ENCODE measurements around the gene NFYA.
A peak's percentile ranks its signal among the peaks of the same experiment; 100 is the strongest.

The NFYA gene

DNA sequence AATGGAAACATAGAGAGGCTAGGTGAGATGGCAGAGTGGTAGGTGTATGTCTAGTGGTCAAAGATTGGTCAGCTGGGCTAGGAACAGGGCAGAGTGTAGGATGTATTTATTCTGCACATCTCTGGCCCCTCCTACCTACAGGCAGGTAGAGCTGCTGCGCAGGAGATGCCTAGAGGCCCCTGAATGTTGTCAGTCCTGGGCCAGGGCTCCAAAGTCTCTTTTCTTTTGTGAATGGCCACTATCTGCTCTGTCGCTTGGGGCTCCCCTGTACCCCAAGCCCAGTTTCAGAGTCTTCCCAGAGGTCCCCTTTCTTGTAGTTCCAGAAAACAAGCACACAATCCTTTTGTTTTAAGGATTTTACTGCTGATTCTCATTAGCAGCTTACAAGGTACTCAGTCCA is 25.5 kb upstream of the NFYA start:
- no peak for DNase-seq

DNA sequence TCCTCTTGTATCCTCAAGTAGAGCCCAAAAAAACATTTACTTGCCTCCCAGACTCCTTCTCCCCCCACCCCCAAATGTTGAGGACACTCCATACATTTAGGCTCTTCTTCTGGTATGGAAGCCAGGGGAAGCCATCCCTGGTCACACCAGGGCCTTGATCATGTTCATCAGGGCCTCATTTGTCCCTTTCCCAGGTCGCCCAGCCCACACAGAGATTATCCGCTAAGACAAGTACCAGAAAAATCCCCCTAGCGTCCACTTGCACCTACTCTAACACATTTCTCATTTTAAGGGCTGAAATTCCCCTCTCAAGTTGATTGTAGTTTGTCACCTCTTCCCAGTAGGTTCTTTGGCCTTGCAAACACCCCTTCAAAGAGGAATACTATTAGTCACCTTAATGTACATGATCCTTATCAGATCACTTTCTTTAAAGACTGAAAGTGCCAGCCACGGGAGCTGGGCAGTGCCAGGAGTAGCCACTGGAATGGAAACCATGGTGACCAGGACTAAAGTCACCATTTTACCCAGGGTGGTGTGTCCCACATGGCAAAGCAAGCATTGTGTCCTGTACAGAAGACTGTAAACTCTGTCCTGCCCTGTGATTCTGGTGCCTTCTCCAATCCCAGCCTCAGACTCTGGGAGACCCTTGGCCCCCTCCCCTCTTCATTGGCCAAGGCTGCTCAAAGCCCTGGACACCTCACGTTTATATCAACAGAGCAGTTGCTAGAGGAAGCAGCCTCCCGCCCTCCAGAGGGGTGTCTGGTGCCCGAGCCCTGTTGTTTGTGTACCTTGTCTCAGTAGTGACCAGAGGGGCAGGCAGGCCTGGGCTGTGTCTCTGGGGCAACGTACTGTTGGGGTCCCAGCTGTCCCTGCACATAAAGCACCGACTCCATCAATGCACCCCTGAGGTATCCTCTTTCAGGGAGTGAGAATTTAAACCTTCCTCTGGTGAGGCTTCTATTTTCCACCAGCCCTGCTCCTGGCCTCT is 24.7 kb upstream of the NFYA start:
- DNase-seq: no peak

DNA sequence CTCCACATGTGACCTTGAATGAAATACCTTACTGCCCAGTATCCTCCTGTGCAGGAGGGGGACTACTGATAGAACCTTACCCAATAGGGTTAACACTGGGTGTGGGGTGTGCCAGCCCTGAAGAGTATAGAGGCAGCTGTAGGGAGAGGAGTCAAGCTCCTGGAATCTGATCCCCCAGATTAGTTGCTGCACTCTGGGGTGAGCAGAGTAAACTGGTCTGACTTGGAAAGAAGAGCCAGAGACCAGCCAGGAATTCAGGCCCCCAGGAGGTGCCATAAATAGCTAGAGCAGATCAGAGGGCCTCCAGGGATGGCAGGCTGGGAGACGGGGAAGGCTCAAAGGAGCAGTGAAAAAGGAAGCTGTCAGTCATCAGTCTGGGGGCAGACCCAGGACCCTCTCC is 23.3 kb upstream of the NFYA start:
- no peak for DNase-seq

DNA sequence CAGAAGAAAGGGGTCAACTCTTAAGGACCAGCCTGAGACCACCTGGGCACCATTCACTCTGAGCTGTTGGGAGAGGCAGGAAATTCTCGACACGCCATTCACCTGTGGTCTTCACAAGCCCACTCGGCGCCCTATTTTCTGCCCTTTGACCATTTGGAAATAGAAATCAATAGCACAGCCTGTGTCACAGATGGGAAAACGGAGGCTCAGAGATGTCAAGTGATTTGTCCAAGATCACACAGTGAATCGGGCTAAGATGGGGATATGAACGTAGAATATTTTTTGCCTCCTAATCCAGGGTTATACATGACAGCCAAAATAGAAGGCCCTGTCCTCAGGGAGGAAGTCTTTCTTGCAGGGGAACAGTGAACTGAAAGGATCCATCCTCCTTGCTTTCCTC is 22.8 kb upstream of the NFYA start:
- no peak for DNase-seq

DNA sequence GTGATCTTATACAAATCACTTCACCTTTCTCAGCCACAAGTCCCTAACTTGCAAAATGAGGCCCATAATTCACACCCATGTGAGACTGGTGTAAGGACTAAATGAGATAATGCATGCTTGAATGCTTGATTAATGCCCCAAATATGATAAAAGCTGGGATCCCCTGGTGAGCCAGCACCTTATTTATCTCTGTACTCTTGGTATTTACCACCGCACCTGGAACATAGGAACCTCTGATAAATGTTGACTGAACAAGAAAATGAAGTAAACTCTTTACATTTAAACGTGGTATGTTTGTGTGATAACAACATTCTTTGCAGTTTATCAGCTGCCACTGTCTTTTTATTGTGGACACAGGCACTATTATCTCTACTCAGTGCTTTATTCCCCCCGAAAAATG is 22.2 kb upstream of the NFYA start:
- DNase-seq: no peak

DNA sequence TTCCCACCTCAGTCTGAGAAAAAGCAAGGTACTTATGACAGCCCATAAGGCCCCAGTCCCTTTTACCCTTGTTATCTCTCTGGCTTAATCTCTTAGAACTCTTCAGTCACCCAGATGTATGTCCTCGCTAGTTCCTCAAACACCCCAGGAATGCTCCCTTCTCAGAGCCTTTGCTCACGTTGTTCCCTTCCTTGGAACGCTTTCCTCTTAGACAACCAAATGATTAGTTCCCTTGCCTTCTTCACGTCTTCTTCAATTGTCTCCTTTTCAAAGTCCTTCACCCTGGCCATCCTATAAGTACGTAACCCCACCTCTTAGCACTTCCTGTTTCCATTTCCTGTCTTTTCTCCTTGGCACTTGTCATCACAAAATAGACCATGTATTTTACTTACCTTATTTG is 20.9 kb upstream of the NFYA start:
- DNase-seq: no peak

DNA sequence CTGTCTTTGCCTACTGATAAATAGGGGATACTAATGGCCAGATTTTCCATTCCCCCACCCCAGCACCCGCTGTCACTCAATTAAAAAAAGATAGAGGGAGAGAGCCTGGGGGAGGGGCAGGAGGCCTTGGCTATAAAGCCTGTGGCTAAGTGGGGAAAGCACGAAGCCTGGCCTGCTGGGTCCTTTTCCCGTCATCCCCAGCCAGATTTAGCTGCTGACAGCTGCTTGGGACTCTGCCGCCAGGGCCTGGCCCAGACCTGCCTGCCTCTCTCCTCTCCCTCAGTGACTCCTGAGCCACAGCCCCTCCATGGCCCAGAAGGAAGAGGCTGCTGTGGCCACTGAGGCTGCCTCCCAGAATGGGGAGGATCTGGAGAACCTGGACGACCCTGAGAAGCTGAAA is 19.7 kb upstream of the NFYA start, which contains the start of gene APOBEC2:
Gene APOBEC2 (plus strand): TSS at position 162 of the 400 bp plus-strand sequence. CDS start 146 bp downstream, at position 308.
- DNase-seq: no peak

DNA sequence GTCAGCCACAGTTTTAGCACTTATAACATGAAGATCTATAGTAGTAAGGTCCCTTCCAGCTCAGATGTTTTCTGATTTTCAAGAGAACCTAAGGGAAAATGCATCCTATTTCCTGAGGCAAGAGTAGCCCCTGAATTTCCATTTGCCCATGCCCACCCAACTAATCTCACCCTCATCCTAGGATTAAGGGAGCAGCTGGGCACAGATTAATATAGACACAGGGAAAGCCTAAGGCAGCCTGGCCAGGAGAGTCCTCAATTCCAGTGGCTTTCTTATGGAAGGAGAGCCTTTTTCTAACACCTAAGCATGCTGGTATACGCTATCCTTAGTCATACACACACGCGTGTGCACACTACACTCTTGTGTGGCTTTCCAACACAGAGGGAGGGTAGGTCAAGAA is 18.3 kb upstream of the NFYA start:
- DNase-seq: no peak

DNA sequence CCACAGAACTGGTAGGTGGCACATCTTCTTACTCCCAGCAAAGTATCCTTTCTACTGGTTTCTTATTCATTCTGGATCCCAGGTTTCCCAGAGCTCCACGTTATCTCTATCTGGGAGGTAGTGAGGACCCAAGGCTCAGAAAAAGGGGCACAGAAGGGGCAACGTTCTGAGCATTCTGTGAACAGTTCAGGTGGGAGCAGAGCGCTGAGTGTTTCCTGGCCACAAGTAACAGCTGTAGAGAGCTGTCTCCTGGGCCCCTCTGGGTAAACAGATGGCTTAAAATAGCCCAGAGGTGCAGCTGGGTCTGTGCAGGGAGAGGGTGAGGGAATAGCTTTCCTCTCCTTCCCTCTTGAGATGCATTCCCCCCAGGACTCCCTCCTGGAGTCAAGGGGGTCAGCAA is 17.6 kb upstream of the NFYA start:
- DNase-seq: no peak

DNA sequence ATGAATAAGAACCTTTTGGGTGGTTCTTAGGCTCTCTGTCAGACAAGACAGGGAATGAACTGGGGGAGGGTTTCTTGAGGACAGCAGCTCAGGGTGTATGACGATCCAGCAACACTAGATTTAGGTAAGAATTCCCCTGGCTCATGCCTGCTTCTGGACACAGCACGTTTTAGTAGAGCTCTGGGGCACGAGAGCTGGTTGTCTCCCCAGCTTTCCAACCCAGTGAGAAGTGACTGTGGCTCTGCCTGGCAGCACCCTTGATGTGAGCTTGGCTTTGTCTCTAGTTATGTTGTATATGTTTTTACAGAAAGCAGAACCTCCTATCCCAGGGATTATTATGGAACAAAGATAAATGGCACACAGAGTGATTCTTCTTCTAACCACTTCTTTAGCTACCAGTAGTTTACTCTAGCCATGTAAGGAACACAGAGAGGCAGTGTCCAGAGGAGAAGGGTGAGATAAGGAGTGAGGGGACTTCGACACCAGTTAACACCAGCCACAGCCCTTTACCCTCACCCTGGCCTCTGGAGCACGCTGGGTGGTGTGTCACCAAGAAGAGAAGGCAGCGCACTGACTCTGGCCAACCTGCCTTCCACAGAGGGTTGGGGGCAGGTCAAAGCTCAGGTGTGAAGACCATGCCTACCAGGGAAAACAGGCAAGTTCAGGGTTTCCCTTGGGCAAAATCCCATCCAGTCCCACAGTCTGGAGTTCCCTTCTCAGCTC is 15.8 kb upstream of the NFYA start:
- DNase-seq: no peak

DNA sequence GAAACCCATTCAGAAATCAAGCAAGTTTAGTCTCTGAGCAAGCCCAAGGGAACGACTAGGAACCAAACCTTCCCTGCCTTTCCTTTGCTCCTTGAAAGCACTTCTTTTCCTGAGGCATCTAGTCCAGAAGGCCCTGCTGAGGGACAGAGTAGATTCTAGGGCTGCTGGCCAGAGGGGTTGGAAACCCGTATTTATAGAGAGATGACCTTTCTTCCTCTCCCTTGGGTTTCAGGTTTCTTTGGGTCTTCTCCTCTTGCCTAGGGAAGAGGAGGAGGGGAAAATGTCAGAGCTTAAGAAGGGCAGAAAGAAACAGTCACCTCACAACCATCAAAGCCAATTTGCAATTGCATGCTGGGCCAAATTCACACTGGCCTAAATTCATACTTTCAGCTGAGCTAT is 14.0 kb upstream of the NFYA start:
- DNase-seq: no peak

DNA sequence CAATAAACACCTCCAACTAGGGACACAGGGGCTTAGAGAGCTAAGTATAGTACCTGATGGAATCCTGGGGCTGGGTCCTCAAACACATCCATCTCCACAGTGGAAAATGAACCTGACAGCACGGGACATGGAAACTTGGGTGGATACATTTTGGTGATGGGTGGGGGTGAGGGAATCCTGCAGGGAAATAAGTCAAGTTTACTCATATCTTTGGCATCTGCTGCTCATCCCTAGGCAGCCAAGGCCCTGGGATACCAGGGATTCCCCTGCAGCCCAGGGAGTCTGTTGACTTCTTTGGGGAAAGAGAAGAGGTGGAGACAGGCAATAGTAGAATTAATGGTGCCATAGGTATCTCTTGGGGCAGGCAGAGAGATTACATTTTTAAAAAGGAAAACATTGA is 13.2 kb upstream of the NFYA start:
- no peak for DNase-seq

DNA sequence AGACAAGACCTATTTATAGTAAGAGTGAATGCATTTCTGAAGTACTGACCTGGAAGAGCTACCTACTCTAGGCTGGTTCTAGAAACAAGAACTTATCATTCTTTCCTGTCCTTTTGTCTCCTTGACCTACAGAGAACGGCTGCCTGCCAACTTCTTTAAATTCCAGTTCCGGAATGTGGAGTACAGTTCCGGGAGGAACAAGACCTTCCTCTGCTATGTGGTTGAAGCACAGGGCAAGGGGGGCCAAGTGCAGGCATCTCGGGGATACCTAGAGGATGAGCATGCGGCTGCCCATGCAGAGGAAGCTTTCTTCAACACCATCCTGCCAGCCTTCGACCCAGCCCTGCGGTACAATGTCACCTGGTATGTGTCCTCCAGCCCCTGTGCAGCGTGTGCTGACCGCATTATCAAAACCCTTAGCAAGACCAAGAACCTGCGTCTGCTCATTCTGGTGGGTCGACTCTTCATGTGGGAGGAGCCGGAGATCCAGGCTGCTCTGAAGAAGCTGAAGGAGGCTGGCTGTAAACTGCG is 11.5 kb upstream of the NFYA start:
- DNase-seq: no peak

DNA sequence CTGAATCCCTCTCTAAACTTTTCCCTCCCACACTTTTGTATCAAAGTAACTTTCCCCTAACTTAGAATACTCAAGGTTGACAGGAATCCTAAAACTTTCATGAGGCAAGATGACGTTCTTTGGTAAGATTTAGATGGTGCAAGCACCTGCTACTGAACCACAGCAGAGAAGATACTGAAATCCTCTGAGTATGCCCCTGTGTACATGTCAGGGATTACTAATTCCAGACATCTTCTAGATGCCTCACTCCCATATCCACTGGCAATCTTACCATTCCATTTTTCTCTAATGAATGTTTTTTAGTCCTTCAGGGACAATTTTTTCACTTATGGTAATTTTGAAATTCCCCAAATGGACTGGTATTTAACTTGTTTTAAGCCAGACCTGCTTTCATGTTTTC is 10.7 kb upstream of the NFYA start:
- DNase-seq: no peak

DNA sequence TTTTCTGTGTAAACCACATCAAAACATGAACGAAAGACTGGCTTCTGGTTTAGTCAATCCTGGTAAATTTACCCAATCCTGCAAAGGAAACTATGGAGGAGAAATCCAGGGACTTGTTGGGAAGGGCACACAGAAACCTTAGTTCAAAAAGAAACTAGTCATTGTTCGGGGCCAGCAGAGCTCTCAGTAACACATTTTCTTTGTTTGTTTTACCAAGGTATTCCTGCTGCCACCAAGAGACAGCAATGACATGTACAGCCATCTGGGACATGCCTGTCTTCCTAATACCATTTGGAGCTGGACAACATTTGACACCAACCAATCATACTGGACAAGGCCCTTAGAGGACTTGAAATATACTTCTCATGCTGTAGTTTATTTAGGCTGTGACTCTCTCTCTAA is 8.9 kb upstream of the NFYA start:
- no peak for DNase-seq

DNA sequence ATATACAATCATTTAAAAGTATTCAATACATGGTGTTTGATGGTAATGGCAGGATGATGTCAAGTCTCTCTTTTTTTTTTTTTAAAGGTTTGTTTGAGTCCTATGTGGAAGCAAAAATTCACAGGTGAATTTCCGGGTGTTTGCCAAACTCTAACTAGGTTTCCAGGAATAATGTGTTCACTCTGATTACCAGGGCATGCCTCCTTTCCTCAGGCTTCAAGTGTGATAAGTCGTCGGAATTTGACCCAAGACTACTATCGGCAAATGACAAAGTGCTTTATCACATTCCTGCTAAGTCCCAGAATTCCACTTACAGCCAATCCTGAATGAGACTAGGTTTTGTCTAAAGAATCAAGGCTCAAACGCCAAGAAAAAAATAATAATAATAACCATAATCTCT is 7.9 kb upstream of the NFYA start:
- DNase-seq: no peak

DNA sequence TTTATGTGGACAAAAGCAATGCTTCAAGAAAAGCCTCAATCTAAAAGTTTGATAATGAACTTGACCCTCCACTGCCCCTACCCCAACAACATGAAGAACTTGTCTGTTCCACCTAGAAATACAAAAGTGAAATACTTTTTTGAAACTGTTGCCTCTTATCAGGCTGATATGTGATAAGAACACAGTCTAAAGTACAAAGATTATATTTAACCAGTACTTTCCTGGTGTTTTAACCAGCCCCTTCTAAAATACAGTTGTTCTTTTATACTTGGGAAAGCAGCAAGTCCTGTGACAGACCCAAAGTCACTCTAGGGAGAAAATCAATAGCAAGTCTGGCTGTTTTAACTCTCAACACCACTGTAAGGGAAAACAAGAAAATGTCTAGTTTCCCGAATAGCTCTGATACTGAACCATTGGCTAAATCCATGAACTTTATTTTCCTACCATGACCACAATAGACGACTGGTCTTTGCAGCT is 7.2 kb upstream of the NFYA start:
- no peak for DNase-seq

DNA sequence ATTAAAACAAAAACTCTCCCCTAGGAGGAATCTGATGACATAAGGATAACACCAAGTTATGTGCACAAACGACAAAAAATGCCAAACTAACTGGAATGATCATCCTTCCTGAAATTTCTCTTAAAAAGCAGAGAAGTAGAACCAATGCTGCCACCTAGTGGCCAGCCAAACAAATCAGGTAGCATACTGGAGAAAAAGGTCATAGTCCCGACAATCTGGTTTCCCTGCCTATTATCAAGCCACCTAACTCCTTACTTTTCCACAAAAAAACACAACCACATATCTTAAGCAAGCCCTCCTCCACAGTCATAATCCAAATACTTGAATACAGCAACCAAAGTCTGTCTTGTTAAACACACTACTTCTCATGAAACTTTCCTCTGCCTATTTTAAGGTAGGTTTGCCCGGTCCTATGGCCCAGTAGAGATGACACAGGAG is 5.9 kb upstream of the NFYA start:
- peak; percentile 58 for DNase-seq

DNA sequence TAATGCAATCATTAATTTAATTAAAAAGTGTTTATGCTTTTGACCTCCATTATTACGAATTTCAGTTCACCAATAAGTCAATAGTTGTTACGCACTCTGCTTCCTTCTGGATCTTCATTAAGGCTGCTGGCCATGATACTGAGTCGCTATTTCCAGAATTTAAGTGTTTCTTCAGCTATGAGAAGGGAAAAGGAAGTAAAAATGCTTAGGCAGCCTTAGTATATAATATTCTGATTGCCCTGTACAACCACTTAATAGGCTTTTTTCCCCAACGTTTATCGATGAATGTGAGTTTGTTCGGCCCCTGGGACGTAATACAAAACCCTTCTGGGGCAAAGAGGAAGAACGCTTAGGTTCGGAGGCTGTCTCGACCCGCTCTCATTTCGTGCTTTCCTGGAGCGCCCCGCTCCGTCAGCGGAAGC is 1.3 kb upstream of the NFYA start:
- no peak for DNase-seq

DNA sequence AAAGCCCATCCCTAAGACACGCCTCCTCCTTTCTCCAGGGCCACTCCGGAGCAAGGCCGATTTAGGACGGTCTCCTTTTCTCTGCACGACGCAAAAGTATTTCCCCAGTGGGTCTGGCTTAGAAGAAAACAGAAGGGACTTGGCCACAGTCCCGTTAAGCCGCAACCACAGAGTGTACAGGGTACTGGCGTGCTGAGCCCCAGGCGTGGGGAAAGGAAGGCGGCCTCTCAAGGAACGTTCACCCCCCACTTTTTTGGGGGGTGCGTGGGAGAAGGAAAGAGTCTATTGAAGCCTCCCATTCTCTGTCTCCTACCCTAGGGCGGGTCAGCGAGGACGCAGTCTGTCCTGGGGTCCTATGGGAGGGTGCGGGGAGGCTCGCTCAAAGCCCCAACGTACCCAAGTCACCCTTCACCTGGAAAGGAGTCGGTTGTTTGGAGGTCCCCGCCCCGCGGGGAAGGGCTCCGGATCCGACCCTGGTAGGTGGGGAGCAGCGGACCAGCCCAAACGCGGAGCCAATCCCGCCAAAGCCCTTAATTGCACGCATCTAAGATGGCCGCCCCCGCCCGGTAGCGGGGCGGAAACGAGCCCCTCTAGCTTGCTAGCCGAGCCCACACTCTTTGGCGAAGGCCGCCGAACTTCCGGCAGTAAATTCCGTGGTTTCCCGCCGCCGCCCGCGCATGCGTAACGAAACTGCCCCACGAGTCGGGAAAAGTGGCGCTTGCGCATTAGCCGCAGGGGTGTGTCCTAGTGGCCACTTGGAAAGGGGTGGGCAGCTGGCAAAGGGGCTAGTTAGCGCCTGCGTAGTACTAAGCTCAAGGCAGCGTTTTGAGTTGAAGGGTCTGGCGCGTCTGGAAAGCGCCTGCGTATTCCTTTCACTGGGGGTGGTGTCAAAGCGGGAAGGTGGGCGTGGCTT is 595 bp upstream of the NFYA start, which contains the start of gene OARD1:
Gene OARD1 (minus strand): TSS at position 434 of the 913 bp plus-strand sequence. CDS start 722 bp downstream, outside the sequence.
- peak; percentile 100 for DNase-seq

DNA sequence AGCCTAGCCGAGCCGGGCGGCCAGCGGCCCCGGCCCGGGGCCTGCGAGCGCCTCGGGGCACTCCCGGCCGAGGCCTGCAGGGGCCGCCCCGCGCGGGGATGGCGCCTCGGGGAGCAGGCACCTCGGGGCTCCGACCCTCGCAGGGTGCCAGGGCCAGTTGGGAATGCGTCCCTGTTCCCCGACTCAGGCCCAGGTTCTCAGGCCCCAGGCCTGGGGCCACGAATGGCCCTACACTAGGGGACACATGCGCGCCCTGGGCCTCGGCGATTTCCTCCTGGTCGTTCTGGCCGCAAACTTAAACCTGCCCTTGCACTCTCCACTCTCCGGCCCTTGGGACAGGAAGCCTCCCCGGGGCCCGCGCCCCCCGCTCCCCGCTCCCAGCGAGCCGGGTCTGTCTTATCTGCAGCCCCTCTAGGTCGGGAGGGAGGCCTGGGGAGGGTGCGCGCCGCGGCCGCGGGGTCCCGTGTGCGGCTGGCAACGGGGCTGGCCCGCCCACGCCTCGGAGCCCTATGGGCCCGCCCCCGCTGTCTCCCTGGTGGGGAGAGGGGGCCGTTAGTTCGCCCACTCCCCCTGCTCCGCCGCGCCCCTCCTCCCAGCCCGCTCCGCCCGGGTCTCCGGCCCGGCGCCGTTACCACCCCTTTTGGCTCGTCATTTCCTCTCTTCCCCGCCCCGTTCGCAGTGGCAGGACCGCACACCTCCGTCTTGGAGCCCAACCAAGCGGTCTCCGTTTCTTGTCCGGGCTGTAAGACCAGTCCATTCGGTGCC is 611 bp downstream of the NFYA start:
- DNase-seq: peak; percentile 70
